NCI-H2081 treated with DMSO at 0.1 percent for 48 hours (cell line): ENCODE data around the gene CHIT1.

Experiments
- DNase-seq: peaks from one replicate; lab custom pipeline; 2025; lab: John Stamatoyannopoulos, UW

CHIT1 gene

DNA sequence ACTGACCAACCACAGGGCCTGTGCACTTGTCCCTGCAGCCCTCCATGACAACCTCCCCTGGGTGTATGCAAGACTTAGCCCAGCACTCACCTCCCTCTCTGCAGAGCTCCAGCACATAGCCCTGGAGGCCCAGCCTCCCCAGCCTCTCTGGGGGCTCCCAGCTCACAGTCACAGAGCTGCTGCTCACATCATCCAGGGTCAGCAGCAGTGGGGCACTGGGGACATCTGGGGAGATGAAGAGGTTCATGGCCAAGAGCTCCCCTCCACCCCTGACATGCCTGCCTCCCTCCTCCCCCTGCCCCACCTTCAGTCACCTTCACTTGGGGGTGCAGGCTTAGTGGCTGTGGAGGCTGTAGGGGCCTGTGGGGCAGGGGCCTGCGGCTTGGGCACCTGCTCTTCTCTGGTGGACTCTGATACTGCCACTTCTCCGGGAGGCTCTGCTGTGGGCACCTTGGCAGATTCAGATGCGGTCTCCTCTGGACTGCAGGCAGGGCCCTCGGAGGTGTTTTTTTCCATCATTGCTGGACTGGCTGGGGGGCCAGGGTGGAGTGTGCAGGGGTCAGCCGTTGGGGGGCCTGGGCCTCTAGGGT is 54.1 kb downstream of the CHIT1 start, which contains the start of gene MYBPH:
Gene MYBPH, minus strand, starts transcription at position 590 of the 590 bp plus-strand sequence. Its CDS starts 71 bp downstream, at position 519.
- DNase-seq = no peak

DNA sequence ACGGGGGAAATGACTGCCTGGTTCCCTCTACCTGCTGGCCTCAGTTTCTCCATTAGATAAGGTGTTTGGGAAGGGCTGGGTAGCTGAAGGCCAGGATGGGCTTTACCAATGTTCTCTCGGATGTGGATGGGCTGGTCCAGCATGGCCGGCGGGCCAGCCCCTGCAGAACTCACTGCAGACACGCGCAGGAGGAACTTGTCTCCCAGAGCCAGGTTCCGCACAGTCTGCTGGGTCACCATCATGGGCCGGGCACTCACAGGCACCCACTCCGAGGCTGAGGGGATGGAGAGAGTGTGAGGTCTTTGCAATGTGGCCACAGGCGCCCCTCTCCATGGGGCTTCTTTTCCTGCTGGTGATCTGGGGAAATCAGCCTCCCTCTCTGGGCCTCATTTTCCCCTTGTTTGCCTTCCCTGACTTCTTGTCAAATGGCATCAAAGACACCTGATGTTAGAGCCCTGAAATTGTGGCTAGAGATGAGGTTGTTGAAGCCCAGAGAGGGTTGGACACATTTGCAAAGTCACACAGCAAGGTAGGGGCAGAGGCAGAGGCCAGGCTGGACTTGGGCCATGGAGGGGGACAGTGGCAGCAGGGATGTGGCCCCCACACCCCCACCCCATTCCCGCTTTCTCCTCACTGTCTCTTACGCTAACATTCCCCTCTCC is 55.0 kb downstream of the CHIT1 start:
- DNase-seq = no peak

DNA sequence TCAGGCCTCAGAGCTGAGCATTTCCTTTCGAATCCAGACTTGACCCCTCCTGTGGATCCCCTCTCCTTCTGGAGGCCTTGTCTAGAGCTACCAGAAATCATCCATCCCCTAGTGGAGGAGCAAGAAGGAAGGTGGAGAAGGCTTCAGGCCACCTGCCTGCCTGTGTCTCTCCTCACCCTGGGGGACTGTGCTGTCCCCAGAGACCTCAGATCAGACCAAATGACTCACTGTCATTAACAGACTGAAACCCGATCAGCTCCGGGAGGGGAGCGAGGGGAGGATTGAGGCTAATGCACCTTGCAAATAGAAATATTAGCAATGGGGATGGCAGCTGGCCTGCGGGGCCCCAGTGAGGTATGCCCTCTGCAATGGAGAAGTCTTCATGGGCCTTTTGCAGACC is 55.9 kb downstream of the CHIT1 start:
- no peak for DNase-seq

DNA sequence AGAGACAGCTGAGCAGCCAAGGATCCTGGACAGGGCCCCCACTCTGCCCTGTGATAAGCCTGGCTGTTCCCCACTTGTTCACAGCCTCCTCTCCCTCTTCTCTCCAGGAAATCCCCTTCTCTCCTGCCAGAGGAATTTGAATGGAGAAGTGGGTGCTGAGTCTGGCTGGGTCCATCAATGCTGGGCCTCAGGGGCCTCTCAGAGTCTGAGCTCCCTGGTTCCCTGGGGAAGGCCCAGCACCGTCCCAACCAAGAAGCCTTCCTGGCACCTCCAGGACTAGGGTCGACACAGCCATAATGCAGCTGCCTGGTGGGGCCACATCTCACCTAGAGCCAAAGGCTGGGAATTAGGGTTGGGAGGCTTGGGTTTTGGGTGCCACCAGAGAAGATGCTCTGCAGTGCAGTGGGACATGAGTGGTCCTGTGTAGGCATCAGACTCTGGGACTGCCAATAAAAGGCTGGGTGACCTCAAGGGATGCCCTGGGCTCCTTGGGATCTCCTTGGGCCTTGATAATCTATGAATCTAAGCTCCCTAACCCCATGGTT is 56.4 kb downstream of the CHIT1 start:
- DNase-seq = no peak

DNA sequence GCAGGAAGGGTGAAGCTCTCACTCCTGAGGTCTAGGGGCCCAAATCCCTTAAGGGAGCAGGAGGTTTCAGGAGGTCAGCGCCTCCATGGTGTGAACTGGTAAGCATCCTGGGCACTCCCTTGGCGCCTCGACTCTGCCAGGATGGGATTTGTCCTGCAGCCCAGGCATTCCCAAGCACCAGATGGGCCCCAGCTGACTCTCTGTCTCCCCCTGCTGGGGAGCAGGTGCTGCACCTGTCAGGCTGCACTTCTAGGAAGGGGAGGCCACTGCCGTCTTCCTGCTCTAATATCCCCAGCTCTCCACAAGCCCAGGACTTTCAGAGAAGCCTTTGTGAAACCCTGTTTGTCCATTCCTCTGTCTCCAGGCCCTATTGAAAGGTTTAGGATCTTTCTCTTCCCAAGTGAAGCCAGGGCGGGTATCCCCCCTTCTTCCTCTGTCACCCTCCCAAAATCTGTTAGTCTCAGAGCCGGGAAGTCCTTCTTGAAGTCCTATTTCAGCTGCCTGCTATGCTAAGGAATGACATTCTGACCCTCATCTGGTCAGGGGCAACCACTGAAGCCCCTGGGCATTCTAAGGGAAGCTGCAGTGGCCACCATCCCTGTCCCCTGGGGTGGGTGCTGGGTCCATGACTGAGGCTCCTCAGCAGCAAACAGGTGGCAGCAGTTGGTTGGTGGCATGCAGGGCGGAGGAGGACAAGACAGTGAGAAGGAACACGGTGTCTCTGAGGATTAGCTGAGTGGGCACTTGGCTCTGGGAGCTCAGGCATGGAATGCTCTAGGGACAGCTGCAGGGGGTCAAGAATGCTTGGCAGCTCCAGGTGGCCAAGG is 57.1 kb downstream of the CHIT1 start:
- no peak for DNase-seq

DNA sequence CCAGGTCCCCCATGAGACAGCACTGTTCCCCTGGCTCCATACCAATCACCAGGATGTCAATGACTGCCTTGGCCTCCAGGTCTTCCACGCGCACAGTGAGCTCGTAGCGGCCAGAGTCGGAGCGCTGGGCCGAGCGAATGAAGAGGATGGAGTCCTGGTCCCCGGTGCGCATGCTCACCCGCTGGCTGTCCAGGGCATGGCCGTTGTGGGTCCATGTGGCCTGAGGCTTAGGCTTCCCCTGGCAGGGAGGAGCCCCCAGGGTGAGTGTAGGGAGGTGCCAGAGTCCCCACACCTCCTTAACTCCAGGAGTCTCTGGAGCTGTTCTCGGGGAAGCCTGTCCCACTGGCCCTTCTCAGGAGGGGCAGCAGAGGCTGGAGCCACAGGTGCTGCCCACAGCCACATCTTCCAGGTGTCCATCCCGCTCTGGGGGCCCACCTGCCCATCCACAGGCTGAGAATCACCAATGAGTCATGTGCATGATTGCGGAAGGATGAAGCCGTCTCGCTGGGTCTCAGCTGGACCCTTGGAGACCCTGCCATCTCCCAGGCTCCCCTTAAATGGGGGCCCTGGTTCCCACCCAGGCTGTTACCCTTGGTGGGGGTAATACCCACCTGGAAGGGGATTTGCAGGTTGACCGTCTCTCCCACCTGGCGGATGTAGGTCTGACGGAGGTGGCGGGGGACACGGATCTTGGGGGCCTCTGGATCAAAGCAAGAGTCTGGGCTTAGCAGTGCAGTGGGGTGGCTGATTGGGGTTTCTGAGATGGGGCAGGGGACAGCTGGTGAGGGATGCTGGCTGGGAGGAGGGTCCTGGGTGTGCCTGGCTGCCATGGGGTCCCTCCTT is 57.9 kb downstream of the CHIT1 start:
- DNase-seq = no peak

DNA sequence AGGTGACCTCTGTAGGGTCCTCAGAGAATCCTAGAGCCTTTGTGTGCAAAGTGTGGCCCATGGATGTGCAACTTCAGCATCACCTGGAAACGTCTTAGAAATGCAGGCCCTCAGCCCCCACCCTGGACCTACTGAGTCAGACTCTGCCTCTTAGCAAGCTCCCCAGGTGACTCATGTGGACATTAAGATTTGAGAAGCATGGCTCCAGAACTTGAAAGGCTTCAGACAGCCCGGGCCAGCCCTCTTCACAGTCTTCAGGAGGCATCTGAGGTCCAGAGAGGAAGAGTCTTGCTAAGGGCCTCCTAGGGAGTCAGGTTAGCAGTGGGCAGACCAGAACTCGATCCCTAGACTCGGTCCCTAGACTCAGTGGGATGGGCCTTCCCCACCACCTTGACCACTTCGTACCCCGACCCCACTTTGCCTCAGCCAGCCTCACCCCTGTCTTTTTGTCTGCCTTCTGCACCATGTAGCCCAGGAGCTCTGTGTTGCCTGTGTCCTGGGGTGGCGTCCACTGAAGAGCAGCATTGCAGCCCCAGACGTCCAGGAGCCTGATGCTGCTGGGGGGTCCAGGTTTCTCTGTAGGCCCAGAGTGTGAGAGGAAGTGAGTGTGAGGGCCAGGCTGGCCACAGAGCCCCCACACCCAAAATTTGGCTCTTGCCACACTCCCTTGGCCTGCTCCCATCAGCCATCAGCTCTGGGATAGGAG is 58.7 kb downstream of the CHIT1 start:
- DNase-seq = no peak

DNA sequence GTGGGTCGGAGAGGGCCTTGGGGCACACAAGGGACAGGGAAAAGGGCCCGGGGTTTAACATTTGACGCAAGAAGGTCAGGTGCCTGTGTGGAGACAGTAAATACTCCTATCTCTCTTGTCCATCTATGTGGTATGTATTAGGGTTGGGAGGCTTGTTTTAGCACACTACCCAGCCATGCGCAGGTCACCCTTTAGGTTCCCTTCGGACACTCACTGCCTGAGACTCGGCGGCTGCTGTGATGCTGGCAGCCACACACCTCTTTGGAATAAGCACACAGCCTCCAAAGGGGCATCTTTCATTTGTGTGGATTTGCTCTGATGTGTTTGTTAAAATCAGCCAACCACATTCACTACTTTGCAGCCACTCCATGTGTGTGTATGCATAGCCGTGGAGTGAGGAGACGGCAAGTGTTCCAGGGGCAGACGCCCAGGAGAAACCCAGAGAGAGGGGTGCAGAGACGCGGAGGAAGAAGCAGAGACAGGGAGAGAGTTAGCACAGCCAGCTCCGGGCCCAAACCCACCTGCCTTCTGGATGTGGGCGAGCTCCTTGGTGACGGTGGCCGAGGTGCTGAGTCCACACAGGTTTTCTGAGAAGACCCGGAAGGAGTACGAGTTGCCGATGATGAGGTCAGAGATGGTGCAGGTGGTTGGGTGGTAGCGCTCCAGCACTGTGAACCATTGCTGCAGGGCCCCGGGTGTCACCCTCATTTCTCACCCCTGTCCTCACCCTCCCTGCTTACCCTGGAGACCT is 59.5 kb downstream of the CHIT1 start:
- no peak for DNase-seq

DNA sequence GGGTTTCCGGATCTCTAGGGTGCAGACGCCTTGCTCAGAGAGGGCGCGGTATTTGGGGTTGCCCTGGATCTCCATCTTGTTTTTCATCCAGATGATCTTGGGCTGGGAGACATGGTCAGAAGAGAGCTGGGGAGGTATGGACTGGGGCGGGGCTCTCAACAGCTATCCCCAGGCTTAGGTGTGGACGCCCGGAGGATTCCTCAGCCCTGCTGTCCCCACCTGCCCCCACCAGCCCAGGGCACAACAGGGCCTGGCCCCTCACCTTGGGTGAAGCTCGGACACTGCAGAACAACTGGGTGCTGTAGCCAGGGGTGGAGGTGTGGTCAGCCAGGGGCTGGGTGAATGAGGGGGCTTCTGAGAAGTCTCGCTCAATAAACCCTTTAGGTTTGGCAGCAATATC is 60.5 kb downstream of the CHIT1 start:
- no peak for DNase-seq

DNA sequence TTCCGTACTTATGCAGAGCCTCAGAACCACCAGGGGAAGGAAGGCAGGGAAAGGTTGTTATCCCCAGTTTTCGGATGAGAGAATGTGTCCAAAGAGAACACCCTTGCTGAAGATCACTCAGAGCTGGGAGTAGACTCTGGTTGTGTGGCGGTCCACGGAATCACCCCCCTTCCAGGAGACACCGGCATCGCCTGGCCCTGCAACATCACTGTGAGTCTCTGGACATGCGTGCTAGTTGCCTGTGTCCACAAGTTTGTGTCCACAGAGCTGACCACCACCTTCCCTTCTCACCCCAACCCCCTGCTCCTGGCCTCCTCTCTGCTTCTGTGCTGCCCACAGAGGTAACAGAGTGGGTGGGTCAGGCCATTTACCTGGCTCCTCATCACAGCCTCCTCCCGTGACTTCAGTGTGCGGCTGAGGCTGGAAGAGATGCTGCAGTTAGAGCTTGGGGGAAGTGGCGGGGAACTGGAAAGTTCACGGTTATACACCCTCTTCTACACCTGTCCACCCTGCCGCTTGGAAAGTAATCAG is 61.2 kb downstream of the CHIT1 start:
- DNase-seq = no peak

DNA sequence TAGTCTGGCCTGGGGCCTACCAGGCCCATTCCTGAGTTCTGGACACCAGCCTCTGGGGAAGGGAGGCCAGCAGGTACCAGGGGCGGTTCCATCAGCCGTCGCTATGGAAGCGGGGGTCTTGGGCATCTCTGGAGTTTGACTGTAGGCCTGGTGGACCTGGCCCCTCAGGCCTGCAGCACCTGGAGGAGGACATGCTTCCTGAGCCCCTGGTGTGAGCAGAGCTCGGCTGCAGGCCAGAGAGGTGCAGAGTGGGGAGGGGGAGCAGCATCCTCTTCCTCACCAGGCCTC is 61.6 kb downstream of the CHIT1 start:
- DNase-seq = no peak

DNA sequence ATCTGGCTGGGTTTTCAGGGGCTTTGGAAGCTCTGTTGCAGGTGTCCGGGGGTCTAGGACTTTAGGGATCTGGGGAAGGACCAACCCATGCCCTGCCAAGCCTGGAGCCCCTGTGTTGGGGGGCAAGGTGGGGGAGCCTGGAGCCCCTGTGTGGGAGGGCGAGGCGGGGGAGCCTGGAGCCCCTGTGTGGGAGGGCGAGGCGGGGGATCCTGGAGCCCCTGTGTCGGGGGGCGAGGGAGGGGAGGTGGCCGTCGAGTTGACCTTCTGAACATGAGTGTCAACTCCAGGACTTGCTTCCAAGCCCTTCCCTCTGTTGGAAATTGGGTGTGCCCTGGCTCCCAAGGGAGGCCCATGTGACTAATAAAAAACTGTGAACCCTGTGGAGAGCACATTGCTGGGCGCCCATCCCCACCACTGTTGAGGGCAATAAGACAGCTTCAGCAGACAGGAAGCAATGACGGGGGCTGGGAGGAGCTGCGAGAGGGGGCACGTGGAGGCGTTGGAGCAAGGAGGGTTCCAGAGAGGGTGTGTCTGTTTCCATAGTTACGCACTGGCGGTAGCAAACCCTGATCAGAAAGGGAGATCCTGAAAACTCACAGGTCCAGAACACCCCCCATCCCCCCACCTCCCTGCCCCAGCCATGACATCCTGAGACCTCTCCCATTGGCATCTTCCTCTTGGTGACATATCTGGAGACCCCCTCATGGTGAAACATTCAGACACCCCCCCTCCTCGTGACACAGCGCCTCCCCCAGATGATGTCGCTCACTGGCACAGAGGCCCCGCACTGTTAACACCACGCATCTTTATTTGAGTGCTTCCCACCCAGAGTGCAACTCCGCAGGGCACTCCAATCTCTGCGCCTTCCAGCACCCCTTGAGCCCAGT is 62.2 kb downstream of the CHIT1 start:
- DNase-seq = no peak

DNA sequence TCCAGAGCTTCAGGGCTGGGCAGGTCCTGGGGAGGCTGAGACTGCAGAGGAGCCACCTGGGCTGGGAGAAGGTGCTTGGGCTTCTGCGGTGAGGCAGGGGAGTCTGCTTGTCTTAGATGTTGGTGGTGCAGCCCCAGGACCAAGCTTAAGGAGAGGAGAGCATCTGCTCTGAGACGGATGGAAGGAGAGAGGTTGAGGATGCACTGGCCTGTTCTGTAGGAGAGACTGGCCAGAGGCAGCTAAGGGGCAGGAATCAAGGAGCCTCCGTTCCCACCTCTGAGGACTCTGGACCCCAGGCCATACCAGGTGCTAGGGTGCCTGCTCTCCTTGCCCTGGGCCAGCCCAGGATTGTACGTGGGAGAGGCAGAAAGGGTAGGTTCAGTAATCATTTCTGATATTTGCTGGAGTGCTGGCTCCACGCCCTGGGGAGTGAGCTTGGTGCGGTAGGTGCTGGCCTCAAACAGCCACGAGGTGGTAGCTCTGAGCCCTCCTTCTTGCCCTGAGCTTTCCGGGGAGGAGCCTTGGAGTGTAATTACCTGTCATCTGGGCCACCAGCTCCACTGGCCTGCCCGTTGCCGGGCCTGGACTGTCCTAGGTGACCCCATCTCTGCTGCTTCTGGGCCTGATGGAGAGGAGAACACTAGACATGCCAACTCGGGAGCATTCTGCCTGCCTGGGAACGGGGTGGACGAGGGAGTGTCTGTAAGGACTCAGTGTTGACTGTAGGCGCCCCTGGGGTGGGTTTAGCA is 63.1 kb downstream of the CHIT1 start:
- no peak for DNase-seq
